Activated T-cell treated with anti-CD3 and anti-CD28 coated beads for 24 hours (primary cell): ENCODE results near the gene FCHO2.

Experiments used
- DNase-seq: peaks from one replicate; pipeline ENCODE4 v3.0.0-alpha.2; 2020; ENCODE audit warnings: low read depth

FCHO2 gene

GRCh38 chr5:73028991-73029595 is 73.3 kb downstream of the FCHO2 start:
- no peak for DNase-seq

DNA sequence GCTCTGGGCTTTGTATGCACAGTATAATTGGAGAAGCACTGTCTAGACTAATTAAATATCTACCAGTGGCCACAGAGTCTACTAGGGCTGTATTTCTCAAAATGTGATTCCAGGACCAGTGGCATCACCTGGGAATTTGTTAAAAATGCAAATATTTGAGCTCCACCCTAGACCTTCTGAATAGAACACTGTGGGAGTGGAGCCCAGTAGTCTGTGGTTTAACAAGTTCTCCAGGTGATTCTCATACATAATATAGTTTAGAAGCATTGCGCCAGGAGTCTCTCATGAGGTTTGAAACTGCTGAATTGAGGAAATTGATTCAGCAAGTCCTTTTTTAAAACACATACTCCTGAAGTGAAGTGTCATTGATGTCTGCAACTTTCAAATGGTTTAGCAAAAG is 74.7 kb downstream of the FCHO2 start:
- DNase-seq, result no peak

DNA sequence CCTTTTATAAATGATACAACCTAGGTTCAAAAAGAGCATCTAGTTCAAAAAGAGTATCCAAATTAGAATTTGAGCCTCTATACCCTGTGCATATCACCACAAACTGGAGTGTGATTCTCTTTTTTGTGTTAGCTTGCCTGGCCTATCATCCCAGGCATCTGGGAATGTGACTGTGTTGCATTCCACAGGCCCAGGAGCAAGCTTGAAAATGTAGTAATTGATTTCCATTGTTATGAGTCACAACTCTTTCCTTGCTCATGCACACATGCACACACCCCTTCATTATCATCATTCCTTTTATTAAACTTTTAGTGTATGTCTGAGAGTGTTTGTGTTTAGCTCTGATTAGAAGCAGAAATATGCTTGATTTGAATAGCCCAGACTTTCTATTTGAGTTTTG is 75.2 kb downstream of the FCHO2 start:
- DNase-seq, result no peak

DNA sequence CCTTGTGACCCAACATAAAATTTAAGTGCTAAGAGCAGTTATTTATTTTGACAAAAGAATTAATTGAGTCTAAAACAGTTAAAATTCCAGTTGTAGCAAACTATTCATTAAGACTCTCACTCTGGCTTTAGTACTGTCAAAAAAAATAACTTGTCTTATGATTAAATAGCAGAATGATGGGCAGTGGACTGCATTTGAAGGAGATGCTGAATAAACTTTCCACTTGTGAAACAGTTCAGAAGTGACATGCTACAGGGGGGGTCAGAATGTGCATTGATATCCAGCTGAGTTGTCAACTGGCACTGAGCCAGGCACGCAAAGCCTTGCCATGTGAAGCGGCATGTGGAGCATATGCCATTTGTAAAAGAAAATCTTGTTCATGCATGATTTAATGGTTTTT is 76.0 kb downstream of the FCHO2 start:
- no peak for DNase-seq

- DNase-seq, result no peak
These were observed 76.8 kb downstream of the FCHO2 start for GRCh38 chr5:73032635-73033034.

DNA sequence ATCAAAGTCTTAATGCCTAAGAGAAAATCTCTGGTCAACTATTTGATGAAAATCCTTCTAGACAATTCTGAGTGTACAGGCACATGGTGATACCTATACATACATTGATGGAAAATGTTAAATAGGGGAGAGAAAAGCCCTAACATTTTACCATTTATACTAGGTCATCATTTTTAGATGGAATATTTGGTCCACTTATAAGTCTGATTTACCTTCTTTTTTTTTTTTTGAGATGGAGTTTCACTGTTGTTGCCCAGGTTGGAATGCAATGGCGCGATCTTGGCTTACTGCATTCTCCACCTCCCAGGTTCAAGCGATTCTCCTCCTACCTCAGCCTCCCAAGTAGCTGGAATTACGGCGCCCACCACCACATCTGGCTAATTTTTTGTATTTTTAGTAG is 81.7 kb downstream of the FCHO2 start:
- DNase-seq, result no peak

DNA sequence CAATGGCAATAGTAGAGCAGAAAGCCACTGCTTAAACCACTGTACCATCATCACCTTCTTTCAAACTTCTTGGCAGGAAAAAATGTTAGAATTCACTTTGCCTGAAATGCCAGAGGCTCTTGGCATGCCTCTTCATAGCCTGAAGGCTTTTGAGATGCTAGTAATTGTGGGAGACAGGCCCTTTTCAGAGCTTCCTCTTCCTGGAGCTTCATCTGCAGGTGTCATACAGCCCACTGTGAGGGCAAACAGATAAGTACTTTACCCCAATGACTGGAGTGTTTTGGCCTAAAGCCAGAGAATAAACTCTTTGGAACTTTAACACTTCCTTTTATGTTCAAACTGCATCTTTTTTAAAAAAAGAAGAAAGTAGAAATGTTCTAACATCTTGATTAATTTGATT is 83.2 kb downstream of the FCHO2 start:
- no peak for DNase-seq

DNA sequence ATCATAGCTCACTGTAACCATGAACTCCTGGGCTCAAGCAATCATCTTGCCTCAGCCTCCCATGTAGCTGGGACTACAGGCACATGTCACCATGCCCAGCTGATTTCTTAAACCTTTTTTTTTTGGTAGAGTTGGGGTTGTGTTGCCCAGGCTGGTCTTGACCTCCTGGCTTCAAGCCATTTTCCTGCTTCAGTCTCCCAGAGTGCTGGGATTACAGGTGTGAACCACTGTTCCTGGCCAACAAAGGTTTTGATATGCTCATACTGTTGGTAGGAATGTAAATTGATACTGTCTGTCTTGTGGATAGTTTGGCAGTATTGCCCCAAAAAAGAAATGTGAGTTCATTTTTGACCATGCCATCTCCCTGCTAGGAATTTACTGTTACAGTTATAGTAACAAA is 87.2 kb downstream of the FCHO2 start:
- DNase-seq, result no peak

DNA sequence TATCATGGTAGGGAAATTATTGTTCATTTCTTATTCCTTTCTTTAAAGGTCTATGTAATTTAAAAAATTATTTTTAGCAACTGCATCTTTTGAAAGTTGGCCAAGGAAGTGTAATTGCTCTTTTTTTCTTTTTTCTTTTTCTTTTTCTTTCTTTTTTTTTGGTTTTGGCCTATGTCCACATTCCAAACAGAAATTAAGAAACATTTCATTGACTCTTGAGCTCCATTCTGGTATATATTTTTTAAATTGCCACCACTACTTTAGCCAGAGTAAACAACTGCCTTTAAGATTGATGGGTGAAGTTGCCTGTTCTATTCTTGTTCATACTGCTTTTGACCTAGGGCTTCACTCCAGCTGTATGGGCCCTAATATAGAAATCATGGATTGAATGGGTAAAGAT is 88.7 kb downstream of the FCHO2 start:
- DNase-seq, result no peak

- DNase-seq, result no peak
These were observed 89.8 kb downstream of the FCHO2 start for GRCh38 chr5:73045623-73046022.

- DNase-seq, result no peak
These were observed 105.8 kb downstream of the FCHO2 start for GRCh38 chr5:73061593-73061992.

DNA sequence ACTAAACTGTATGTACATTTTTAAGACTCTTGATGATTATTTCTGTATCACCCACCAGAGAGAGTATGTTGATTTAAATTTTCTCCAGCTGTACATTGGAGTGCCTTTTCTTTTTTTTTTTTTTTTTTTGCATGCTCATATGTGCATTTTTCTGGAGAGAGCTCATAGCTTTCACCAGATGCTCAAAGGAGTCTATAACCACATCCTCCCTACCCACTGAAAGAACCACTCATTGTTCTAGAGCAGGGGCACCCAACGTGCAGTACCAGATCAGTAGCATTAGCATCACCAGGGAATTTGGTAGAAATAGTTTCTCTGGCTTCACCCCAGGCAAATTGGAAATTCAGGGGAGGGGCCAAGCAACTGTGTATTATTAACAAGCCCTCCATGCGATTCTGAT is 110.6 kb downstream of the FCHO2 start:
- no peak for DNase-seq

DNA sequence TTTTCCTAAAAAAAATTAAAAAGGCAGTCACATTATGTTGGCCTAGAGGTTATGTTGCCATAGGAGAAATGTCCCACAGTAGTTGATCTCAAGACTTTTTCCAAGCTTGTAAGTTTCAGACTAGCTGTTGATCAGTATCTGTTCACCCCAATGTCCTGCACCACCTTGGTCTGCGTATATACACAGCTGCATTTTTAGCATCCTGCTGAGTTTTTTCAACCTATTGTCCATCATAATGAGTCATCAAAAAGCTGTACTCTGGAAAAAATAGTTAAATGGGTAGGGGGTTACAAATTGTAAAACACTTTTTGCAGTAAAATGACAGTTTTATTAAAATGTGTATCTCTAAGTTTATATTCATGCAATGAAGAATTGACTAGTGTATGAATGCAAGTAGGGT is 111.4 kb downstream of the FCHO2 start:
- DNase-seq, result no peak

DNA sequence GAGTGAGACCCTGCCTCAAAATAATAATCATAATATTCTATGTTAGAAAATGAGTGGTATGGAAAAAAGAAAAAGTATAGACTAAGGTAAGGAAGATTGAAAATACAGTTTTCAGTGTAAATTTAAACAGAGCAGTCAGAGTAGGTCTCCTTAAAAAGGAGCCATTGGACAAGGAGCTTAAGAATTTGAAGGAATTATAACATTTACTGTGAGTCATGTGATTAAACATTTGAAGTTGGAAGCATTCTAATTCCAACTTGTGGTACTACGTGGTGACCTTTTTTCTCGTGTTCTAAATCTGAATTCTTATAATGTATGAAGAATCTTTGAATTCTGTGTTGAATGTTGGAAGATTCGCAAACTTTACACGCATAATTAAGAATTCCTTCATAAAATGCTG is 125.3 kb downstream of the FCHO2 start:
- no peak for DNase-seq

DNA sequence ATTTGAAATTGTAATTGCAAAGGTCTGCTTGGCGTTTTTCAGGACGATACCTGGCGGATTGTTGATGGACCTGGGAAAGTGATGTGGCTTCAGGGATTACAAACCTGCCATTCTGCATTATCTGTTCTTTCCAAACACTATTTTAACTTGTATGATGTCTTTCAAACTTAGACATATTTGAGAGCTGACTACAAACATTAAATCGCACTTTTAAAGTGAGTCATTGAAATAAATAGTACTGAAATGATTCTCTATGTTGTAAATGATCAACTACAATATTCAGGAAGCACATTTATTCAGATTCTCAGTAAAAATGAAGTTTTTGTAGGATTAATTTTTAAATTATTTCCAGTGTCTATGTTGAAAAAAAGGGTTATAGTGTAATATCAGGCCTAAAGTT is 132.2 kb downstream of the FCHO2 start:
- DNase-seq, result no peak

DNA sequence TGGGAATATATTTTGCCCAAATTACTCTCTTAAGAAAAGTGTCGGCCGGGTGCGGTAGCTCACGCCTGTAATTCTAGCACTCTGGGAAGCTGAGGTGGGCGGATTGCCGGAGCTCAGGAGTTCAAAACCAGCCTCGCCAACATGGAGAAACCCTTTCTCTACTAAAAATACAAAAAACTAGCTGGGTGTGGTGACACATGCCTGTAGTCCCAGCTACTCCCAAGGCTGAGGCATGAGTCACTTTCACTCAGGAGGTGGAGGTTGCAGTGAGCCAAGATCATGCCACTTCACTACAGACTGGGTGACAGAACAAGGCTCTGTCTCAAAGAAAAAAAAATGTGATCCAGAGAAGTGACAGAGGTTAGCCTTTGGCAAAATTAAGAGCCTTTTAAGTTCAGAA is 138.1 kb downstream of the FCHO2 start:
- DNase-seq, result no peak

GRCh38 chr5:73094415-73094814 is 138.6 kb downstream of the FCHO2 start:
- no peak for DNase-seq

GRCh38 chr5:73095564-73096238 is 139.9 kb downstream of the FCHO2 start:
- no peak for DNase-seq

- no peak for DNase-seq
These were observed 140.4 kb downstream of the FCHO2 start for GRCh38 chr5:73096239-73096575.

GRCh38 chr5:73097740-73098139 is 141.9 kb downstream of the FCHO2 start:
- no peak for DNase-seq

GRCh38 chr5:73100109-73100508 is 144.3 kb downstream of the FCHO2 start:
- DNase-seq, result no peak

GRCh38 chr5:73103870-73104299 is 148.0 kb downstream of the FCHO2 start:
- no peak for DNase-seq

- DNase-seq, result no peak
These were observed 148.5 kb downstream of the FCHO2 start for GRCh38 chr5:73104326-73104725.

- no peak for DNase-seq
These were observed 150.5 kb downstream of the FCHO2 start for GRCh38 chr5:73106335-73106734.
